ENCODE data around the gene GLDC.

DNA sequence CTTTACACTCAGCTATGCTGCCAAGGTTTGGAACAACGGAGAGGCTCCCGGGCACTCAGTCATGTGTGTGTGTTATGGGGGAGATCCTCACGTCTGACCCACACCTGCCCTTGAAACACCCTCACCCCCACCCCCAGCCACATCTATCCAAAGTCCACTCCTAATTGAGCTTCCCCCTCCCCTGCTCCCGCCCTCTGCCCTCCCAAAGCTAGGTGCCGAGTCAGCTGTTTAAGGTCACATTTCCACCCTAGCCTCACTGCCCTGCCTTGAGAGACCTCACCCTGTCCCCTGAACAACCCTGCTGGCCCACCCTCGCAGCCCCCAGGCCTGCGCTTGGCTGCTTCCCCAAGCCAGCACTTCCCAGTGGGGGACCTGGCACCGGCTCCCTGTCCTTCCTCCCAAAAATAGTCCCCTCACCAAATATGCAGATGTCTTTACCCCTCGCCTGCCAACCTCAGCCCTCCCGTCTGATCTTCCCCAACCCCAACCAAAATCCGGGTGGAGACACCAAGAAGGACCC, 36.0 kb downstream of the GLDC start:
- TF ChIP-seq, protein P1, sequence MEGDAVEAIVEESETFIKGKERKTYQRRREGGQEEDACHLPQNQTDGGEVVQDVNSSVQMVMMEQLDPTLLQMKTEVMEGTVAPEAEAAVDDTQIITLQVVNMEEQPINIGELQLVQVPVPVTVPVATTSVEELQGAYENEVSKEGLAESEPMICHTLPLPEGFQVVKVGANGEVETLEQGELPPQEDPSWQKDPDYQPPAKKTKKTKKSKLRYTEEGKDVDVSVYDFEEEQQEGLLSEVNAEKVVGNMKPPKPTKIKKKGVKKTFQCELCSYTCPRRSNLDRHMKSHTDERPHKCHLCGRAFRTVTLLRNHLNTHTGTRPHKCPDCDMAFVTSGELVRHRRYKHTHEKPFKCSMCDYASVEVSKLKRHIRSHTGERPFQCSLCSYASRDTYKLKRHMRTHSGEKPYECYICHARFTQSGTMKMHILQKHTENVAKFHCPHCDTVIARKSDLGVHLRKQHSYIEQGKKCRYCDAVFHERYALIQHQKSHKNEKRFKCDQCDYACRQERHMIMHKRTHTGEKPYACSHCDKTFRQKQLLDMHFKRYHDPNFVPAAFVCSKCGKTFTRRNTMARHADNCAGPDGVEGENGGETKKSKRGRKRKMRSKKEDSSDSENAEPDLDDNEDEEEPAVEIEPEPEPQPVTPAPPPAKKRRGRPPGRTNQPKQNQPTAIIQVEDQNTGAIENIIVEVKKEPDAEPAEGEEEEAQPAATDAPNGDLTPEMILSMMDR (IDR thresholded peaks at IDR 0.05) = no peak
- no peak for TF ChIP-seq EZH2 (IDR thresholded peaks at IDR 0.05; ENCODE audit: borderline replicate concordance, insufficient read depth, low read depth, low read length, poor library complexity, severe bottlenecking)

Data from B cell (primary cell).